Measurements from ENCODE around the gene SQSTM1.
A peak's percentile ranks its signal among the peaks of the same experiment; 100 is the strongest.
"Not testable (repeated sequence)": the region's sequence is repeated elsewhere in the genome, so short reads cannot be mapped to it uniquely, and the experiment has no call there.

Gene SQSTM1

GRCh38 chr5:179858586-179859427 is 38.1 kb downstream of the SQSTM1 start, which contains the start of gene MRNIP:
Gene MRNIP (minus strand): TSS chr5:179858817. CDS start chr5:179858796, 21 bp downstream.
- peak; percentile 99 for DNase-seq (ENCODE audit: low spot score)

- peak; percentile 7 for DNase-seq (ENCODE audit: low spot score)
These were observed 39.6 kb downstream of the SQSTM1 start for GRCh38 chr5:179860301-179860700.

- no peak for DNase-seq (ENCODE audit: low spot score)
These were observed 41.6 kb downstream of the SQSTM1 start for GRCh38 chr5:179862296-179862695.

- no peak for DNase-seq (ENCODE audit: low spot score)
These were observed 42.2 kb downstream of the SQSTM1 start for GRCh38 chr5:179862891-179863290.

- DNase-seq (ENCODE audit: low spot score), result no peak
These were observed 42.9 kb downstream of the SQSTM1 start for GRCh38 chr5:179863449-179864085.

- no peak for DNase-seq (ENCODE audit: low spot score)
These were observed 44.0 kb downstream of the SQSTM1 start for GRCh38 chr5:179864686-179865085.

GRCh38 chr5:179865491-179866240 is 45.0 kb downstream of the SQSTM1 start:
- DNase-seq (ENCODE audit: low spot score), result no peak

GRCh38 chr5:179866241-179867078 is 45.8 kb downstream of the SQSTM1 start:
- DNase-seq (ENCODE audit: low spot score), result peak; percentile 14

- peak; percentile 7 for DNase-seq (ENCODE audit: low spot score)
These were observed 46.4 kb downstream of the SQSTM1 start for GRCh38 chr5:179867079-179867465.

- DNase-seq (ENCODE audit: low spot score), result peak; percentile 5
These were observed 46.8 kb downstream of the SQSTM1 start for GRCh38 chr5:179867476-179867875.

GRCh38 chr5:179868541-179868940 is 47.8 kb downstream of the SQSTM1 start:
- DNase-seq (ENCODE audit: low spot score), result no peak

GRCh38 chr5:179869101-179869500 is 48.4 kb downstream of the SQSTM1 start:
- DNase-seq (ENCODE audit: low spot score), result no peak

GRCh38 chr5:179869641-179870402 is 49.1 kb downstream of the SQSTM1 start:
- no peak for DNase-seq (ENCODE audit: low spot score)

- no peak for DNase-seq (ENCODE audit: low spot score)
These were observed 49.7 kb downstream of the SQSTM1 start for GRCh38 chr5:179870403-179870903.

GRCh38 chr5:179870952-179871351 is 50.2 kb downstream of the SQSTM1 start:
- DNase-seq (ENCODE audit: low spot score), result no peak

- not testable (repeated sequence) for DNase-seq (ENCODE audit: low spot score)
These were observed 50.8 kb downstream of the SQSTM1 start for GRCh38 chr5:179871533-179871932.

GRCh38 chr5:179872055-179872827 is 51.5 kb downstream of the SQSTM1 start:
- DNase-seq (ENCODE audit: low spot score), result no peak

GRCh38 chr5:179872828-179873575 is 52.3 kb downstream of the SQSTM1 start:
- no peak for DNase-seq (ENCODE audit: low spot score)

- no peak for DNase-seq (ENCODE audit: low spot score)
These were observed 52.9 kb downstream of the SQSTM1 start for GRCh38 chr5:179873588-179874110.

All from AG08396 (cell line).